HG02588 (cell line): ENCODE measurements around the gene CCNK.

Experiments used
- ATAC-seq: cut with Tn5 transposase; IDR thresholded peaks from one replicate; pipeline ENCODE4 v1.9.1; 2021; ENCODE audit warnings: mild to moderate bottlenecking, moderate library complexity; ENCODE audit not compliant: unreplicated experiment

The CCNK gene

GRCh38 chr14:99505089-99505488 is 23.9 kb downstream of the CCNK start:
- ATAC-seq = no peak

- ATAC-seq = no peak
These were observed 25.1 kb downstream of the CCNK start for GRCh38 chr14:99506276-99506675.

GRCh38 chr14:99507860-99508640 is 26.8 kb downstream of the CCNK start:
- no peak for ATAC-seq

- no peak for ATAC-seq
These were observed 27.9 kb downstream of the CCNK start for GRCh38 chr14:99508896-99509629.

GRCh38 chr14:99509871-99510555 is 28.8 kb downstream of the CCNK start:
- ATAC-seq = no peak

GRCh38 chr14:99510556-99511139 is 29.4 kb downstream of the CCNK start:
- ATAC-seq = no peak

GRCh38 chr14:99511421-99512109 is 30.4 kb downstream of the CCNK start:
- no peak for ATAC-seq

- ATAC-seq = no peak
These were observed 30.9 kb downstream of the CCNK start for GRCh38 chr14:99512110-99512449.

- ATAC-seq = no peak
These were observed 31.5 kb downstream of the CCNK start for GRCh38 chr14:99512571-99513182.

GRCh38 chr14:99513183-99513694 is 32.0 kb downstream of the CCNK start:
- no peak for ATAC-seq

- no peak for ATAC-seq
These were observed 32.8 kb downstream of the CCNK start for GRCh38 chr14:99513946-99514551.

- ATAC-seq = no peak
These were observed 33.5 kb downstream of the CCNK start for GRCh38 chr14:99514552-99515300.

GRCh38 chr14:99515301-99516155 is 34.3 kb downstream of the CCNK start:
- ATAC-seq = no peak

- no peak for ATAC-seq
These were observed 35.1 kb downstream of the CCNK start for GRCh38 chr14:99516156-99516870.

GRCh38 chr14:99516871-99517642 is 35.8 kb downstream of the CCNK start:
- no peak for ATAC-seq

GRCh38 chr14:99517643-99518381 is 36.6 kb downstream of the CCNK start:
- ATAC-seq = no peak
